ENCODE results near the gene DFFB. TPM values are rescaled to one million over a fixed set of nuclear protein-coding genes. Genes with fewer than 3 reads are reported as not detected.

DFFB gene
- total and polyA plus RNA-seq, 9 of the 15 experiments (the other 6 are each of a cell fraction or from before 2014, with no cell fraction given): 2.3 to 15.8 (median 11.5) TPM

DNA sequence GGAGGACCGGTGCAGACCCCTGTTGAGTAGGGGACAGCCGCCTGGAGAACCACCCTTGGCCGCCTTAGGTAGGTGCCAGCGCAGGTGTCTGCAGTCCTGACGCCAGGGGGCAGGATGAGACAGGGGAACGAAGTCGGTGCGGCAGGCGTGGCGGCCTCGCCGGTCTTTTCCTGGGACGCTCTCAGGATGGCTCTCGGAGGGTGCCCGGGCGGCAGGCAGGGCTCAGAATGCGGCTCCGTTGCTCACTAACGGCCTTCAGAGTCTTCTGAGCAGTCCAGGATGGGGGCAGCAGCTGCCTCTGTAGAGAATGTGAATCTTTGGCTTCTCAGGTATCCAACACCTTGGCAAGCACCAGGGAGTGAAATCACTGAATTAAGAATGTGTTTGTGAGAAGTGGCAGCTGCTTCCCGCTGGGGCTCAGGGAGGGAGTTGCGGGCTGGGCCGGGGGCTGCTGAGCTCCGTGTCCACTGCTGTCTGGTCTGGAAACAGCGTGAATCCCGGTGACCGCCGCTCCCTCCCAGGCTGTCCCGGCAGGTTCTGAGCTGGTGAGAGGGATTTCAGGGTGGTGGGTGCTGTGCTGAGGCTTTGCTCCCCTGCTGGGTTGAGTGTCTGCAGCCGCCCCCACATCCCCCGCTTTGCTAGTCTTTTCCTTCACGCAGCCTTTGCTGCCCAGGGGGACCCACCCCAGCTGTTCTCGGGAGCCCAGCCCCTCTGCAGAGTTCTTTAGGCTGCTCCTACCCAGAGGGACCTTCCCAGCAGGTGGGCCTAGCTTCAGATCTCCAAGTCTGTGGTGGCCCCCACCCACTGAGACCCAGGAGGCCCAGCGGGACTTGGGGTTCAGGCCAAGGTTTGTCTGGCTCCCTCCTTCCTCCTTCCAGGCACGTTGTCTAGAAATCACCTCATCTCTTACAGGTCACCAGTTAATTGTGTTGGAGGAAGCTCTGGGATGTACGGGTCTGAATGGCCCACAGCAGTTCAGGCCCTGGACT, 53.9 kb downstream of the DFFB start (continued):
- TF ChIP-seq, protein P1, sequence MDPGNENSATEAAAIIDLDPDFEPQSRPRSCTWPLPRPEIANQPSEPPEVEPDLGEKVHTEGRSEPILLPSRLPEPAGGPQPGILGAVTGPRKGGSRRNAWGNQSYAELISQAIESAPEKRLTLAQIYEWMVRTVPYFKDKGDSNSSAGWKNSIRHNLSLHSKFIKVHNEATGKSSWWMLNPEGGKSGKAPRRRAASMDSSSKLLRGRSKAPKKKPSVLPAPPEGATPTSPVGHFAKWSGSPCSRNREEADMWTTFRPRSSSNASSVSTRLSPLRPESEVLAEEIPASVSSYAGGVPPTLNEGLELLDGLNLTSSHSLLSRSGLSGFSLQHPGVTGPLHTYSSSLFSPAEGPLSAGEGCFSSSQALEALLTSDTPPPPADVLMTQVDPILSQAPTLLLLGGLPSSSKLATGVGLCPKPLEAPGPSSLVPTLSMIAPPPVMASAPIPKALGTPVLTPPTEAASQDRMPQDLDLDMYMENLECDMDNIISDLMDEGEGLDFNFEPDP (CRISPR knock-in tag; IDR thresholded peaks at IDR 0.05): no peak
- TF ChIP-seq ZBTB1 (CRISPR knock-in tag; IDR thresholded peaks at IDR 0.05; ENCODE audit: borderline replicate concordance, low read depth) (no peak), ATF1 (CRISPR knock-in tag; IDR thresholded peaks at IDR 0.05) (no peak), ATF1 (tag; IDR thresholded peaks at IDR 0.05) (no peak), STAG1 (CRISPR knock-in tag; IDR thresholded peaks at IDR 0.05; ENCODE audit: borderline replicate concordance) (peak; percentile 95), EP400 (IDR thresholded peaks at IDR 0.05) (no peak), ZNF174 (CRISPR knock-in tag; IDR thresholded peaks at IDR 0.05) (no peak), HNRNPUL1 (IDR thresholded peaks at IDR 0.05; ENCODE audit: low read length) (no peak), RAD21 (CRISPR knock-in tag; conservative IDR thresholded peaks at IDR 0.05 in 1 of 2, IDR thresholded peaks at IDR 0.05 in 1 of 2) (peak; percentile 70 to 94), RBM14 (IDR thresholded peaks at IDR 0.05; ENCODE audit: borderline replicate concordance, insufficient read depth, low read depth, low read length) (no peak), SMAD4 (CRISPR knock-in tag; conservative IDR thresholded peaks at IDR 0.05) (no peak), PPARD (CRISPR knock-in tag; IDR thresholded peaks at IDR 0.05) (no peak), GATA2 (CRISPR knock-in tag; IDR thresholded peaks at IDR 0.05) (no peak), SIN3B (IDR thresholded peaks at IDR 0.05; ENCODE audit: low read depth) (no peak), RCOR1 (IDR thresholded peaks at IDR 0.05; ENCODE audit: borderline replicate concordance in 1 of 2, low read depth in 2 of 2, low read length in 2 of 2) (0 out of 4 replicates have a peak, but pooled peaks of 1 of the 2 experiments have one; percentile 19), SMC3 (conservative IDR thresholded peaks at IDR 0.05; ENCODE audit: insufficient read depth, low read depth, low read length) (peak; percentile 93), CBFB (CRISPR knock-in tag; IDR thresholded peaks at IDR 0.05) (no peak)
- TF ChIP-seq, protein P2, sequence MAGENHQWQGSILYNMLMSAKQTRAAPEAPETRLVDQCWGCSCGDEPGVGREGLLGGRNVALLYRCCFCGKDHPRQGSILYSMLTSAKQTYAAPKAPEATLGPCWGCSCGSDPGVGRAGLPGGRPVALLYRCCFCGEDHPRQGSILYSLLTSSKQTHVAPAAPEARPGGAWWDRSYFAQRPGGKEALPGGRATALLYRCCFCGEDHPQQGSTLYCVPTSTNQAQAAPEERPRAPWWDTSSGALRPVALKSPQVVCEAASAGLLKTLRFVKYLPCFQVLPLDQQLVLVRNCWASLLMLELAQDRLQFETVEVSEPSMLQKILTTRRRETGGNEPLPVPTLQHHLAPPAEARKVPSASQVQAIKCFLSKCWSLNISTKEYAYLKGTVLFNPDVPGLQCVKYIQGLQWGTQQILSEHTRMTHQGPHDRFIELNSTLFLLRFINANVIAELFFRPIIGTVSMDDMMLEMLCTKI (IDR thresholded peaks at IDR 0.05; ENCODE audit: partially characterized antibody): no peak
- TF ChIP-seq, protein P3, sequence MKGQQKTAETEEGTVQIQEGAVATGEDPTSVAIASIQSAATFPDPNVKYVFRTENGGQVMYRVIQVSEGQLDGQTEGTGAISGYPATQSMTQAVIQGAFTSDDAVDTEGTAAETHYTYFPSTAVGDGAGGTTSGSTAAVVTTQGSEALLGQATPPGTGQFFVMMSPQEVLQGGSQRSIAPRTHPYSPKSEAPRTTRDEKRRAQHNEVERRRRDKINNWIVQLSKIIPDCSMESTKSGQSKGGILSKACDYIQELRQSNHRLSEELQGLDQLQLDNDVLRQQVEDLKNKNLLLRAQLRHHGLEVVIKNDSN (CRISPR knock-in tag; IDR thresholded peaks at IDR 0.05): no peak
- TF ChIP-seq, protein P4, sequence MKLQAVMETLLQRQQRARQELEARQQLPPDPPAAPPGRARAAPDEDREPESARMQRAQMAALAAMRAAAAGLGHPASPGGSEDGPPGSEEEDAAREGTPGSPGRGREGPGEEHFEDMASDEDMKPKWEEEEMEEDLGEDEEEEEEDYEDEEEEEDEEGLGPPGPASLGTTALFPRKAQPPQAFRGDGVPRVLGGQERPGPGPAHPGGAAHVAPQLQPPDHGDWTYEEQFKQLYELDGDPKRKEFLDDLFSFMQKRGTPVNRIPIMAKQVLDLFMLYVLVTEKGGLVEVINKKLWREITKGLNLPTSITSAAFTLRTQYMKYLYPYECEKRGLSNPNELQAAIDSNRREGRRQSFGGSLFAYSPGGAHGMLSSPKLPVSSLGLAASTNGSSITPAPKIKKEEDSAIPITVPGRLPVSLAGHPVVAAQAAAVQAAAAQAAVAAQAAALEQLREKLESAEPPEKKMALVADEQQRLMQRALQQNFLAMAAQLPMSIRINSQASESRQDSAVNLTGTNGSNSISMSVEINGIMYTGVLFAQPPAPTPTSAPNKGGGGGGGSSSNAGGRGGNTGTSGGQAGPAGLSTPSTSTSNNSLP (IDR thresholded peaks at IDR 0.05; ENCODE audit: borderline replicate concordance, low read depth, low read length): no peak
- TF ChIP-seq, protein P5, sequence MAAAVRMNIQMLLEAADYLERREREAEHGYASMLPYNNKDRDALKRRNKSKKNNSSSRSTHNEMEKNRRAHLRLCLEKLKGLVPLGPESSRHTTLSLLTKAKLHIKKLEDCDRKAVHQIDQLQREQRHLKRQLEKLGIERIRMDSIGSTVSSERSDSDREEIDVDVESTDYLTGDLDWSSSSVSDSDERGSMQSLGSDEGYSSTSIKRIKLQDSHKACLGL (CRISPR knock-in tag; IDR thresholded peaks at IDR 0.05; ENCODE audit: borderline replicate concordance, poor library complexity, severe bottlenecking): no peak

Measured in K562 (cell line).